HL-60/S4 treated with retinoic acid at 250 ng/mL for 4 days and 3 days (cell line): ENCODE results near the gene PC.

Experiments used
- in situ Hi-C: fragments of 300-500 bp; cut with MboI; formaldehyde crosslinking; loops from 2 replicates; pipeline ENCODE4 v1.7.0; 2022; ENCODE audit warnings: low sequenced_read_pairs

PC gene

DNA sequence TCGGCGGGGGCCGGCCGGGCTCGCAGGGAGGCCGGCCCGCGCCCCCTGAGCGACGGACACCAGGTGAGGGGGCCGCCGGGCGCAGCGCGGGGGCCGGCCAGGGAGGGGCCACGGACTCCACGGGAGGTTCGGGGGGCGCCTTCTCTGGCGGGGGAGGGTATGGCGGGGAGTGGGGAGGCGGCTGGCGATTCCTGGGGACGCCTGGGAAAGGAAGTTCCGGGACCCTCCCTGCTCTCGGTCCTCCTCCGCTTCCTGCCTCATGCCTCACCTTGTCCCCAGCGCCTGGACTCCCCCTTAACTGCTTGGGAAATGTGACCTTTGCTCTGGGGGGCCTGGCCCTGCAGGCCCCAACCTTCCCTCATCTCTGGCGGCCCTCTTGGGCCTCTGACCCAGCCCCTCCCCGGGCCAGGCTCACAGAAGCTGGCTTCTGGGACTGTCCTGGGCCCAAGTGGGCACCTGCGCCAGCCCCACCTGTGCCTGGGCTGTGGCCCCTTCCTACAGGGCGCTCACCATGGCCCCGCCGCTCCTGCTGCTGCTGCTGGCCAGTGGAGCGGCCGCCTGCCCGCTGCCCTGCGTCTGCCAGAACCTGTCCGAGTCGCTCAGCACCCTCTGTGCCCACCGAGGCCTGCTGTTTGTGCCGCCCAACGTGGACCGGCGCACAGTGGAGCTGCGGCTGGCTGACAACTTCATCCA lies 100.8 kb downstream of the PC start:
- in situ Hi-C loops, result no loop called here

- in situ Hi-C loops, result no loop called here
Observed at GRCh38 chr11:66856496-66857233, 101.5 kb downstream of the PC start, which contains the start of gene LRFN4. Gene LRFN4, plus strand, starts transcription at chr11:66857064. Its CDS starts 681 bp downstream, at chr11:66857745.

DNA sequence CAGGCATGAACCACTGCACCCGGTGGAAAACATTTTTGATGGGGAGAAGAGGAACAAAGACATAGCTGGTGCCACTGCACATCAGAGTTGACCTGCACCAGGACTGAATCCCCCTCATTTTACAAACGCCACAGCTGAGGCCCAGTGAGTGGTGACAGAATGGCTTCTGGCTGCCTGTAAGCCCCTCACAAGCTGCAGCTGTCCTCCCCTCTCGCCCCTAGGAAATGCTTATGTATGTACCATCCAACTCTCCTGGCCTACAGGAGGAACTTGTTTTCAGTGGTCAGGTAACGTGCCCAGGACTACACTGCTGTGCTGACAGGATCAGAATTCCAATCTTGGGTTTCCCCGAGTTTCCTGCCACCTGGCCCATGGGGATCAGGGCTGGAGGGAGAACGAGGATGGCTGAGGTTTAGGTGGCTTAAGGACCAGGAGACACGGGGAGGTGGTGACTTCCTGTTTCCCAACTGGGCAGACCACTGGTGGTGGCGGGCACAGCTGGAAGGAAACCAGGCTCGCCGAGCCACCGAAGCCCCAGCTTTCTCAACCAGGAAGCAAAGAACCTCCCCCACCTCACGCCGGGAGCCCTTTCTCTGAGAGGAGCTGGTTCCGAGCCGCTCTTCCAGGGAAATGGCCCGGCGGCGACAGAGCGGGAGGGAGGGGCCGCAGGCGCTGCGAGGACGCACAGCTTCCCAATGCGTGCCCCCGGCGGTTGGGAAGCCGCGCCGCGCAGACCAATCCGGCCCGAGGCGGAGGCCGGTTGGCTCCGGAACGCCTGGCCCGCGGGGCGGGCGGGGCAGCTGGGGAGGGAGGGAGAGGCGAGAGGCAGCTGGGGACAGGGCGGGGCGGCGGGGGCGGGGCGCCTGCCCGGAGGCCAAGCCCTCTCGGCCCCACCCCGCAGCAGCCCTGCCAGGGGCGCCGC lies 102.3 kb downstream of the PC start:
- in situ Hi-C loops, result no loop called here

- in situ Hi-C loops, result no loop called here
Observed at GRCh38 chr11:66854729-66855211, 103.4 kb downstream of the PC start.

GRCh38 chr11:66854231-66854661 lies 103.9 kb downstream of the PC start:
- in situ Hi-C loops, result no loop called here

GRCh38 chr11:66853242-66854229 lies 104.6 kb downstream of the PC start:
- in situ Hi-C loops, result no loop called here

DNA sequence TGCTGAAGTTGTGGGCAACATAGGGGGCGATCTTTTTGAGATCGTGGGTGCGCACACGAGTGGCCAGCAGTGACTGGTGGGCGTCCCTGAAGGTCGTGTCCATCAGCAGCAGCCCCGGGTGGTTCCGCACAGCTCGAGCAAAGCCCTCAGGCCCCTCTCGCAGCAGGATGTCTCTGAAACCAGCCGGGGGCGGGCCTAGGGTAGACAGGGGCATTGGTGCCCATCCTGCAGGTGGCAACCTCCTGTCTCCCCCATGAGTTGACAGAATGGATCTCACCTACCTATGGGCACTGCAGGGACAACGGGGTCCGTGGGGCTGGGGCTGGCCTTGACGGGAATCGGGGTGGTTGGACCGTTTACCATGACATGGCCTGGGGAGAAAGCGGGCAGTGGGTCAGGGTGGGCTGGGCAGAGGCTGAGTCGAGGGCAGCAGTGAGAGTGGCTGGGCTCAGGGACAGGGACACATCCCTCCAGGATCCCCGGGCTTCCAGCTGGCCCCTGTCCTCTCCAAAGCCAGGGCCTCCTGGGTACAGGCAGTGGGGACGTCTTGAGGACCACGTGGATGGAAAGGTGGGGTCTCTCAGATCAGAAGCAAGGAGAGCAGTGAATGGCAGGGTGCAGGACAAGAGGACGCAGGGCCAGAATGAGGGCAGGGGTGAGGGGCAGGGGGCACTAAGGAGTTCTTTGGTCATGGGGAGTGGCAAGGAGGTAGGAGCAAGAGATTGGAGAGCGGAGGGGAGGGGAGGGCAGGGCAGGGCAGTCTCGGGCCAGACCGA lies 105.5 kb downstream of the PC start:
- in situ Hi-C loops, result no loop called here

DNA sequence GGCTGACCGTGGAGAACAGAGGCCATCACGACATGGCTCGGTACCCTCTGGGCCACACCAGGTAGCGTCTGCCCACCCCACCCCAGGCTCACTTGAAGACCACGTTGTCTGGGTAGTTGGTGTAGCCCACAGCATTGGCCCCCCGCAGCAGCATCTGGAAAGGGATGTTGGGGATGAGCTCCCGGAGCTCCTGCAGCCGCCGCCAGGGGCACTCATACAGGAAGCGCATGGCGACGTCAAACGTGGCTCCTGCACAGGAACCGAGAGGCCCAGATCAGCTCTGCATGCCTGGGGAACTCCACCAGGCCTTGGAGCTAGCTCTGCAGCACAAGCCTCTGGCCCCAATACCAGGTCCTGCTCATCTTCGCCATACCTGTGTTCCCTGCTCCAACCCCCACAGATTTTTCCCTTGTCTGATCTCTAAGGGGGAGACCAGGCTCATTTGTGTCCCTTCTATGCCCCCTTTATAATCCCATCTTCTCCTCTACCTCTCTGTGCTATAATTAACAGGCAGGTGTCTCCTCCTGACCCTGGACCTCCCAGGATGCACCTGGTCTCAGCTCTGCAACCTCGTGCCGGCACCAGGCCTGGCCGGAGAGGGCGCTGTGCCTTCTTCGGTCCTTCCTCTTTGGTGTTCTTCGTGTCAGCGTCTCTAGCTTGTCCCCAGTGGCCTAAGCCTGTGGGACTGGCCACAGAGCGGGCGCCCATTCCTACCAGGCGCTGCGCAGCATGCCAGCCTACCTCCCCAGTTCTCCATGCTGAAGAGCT lies 106.3 kb downstream of the PC start:
- in situ Hi-C loops, result no loop called here

DNA sequence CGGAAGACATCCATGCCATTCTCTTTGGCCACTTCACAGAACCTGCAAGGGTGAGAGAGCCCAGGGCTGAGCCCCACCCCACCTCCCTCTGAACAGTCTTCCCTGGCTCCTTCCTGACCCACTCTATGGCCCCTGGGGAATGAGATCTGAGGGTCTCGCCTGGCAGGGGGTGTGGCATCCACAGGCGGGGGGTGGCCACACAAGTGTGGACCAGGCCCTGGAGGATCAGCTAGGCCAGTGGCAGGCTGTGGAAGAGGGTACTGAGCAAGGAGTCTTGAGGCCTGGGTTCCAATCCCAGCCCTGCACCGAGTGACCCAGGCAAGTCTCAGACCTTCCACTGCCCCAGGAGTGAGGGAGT lies 107.0 kb downstream of the PC start:
- in situ Hi-C loops, result no loop called here

DNA sequence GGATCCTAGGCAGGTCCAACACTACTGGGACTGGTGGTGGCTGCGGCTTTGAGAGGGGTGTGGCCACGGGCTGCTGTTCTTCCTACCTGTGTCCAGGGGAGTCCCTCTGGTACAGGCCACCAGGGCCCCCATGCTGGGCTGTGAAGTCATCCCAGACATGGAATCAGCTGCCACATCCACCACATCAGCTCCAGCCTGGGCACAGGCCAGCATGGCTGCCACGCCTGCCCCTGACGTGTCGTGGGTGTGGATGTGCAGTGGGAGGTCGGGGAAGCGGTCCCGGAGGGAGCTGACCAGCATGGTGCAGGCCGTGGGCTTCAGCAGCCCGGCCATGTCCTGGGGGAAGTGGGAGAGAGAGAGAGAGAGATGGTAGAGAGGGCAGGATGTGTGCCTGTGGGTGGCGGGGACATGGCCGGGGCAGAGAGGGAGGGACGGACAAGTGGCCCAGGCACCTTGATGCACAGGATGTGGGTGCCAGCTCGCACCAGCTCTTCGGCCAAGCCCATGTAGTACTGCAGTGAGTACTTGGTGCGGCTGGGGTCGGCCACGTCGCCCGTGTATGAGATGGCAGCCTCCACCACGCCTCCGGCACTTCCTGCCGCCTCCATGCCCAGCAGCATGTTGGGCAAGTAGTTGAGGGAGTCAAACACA lies 107.5 kb downstream of the PC start:
- in situ Hi-C loops, result no loop called here

DNA sequence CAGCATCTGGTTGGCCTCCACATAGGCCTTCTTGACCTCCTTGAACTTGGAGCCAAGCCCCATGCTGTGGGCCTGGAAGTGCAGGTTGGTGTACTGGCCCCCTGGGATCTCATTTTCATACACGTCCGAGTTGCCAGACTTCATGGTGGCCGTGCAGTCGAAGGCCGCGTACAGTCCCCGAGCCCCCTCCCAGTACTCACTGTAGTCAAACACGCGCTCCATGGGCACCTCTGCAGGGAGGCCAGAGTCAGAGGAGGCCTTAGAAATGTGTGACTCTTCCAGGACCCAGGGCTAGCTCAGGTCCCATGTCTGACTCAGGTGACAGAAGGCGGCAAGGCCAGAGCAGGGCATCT lies 108.0 kb downstream of the PC start:
- in situ Hi-C loops, result no loop called here

DNA sequence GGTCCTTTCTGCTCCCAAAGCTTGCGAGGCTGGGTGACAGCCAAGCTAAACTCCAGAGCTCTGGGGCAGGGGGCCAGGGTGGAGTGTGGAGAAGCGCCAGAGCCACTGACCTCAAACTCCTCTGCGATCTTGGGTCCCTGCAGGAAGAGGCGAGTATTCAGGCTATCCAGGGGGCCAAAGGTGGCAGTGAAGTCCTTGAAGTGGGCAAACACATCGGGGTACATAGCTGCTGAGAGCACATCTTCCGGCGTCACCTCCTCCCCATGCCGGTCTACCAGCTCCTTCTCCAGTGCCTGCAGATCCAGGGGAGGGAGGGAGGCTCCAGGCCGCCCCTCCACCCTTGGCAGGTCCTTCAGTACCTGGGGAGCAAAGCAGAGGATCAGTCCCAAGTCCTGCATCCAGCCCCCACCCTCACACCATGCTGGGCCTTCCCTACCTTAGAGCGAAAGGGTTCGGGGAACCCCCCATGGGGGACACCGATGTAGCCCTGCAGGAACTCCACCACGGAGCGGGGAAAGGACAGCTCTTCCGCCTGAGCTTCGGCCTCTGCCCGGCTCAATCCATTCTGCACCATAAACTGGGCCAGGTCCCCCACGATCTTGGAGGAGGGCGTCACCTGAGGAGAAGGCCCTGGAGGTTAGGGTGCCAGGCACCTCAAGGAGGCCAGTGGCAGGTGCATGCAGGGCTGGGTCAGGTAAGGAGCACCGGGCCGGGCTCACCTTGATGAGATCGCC lies 108.5 kb downstream of the PC start:
- in situ Hi-C loops, result loop anchor here (25.0 kb wide), 2 partner anchors 162 to 437 kb away; partner anchors contain the start of genes NPAS4 and RBM4B

DNA sequence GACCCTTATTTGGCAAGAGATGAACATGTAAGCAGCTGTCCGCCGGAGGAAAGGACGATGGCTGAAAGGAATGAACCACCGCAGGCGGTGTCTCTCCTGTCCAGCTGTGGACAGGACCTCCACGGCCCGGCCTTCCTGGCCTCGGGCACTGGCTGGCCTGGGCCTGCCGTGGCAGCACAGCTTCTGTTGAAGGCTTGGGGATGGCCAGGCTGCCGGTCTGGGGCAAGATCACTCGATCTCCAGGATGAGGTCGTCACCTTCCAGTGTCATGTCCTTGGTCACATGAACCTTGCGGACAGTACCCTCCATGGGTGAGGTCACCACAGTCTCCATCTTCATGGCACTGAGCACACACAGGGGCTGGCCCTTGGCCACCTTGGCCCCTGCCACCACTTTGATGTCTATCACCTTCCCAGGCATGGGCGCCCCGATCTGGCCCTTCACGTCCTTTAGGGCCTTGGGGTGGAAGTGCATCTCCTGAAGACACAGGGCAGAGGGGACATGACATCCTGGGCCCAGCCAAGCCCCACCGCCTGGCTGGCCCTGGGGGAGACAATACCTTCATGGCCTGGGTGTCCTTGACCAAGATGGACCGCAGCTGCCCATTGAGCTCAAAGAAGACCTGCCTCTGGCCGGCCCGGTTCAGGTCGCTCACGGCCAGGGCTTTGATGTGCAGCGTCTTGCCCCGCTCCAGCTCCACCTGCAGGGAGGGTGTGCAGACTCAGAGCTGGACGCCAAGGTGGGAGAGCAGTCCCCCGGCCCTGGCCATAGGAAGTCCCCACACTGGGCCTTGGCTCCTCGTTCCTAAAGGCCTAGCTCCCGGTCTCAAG lies 109.3 kb downstream of the PC start:
- in situ Hi-C loops, result loop anchor here (25.0 kb wide), 2 partner anchors 162 to 437 kb away; partner anchors contain the start of genes NPAS4 and RBM4B

DNA sequence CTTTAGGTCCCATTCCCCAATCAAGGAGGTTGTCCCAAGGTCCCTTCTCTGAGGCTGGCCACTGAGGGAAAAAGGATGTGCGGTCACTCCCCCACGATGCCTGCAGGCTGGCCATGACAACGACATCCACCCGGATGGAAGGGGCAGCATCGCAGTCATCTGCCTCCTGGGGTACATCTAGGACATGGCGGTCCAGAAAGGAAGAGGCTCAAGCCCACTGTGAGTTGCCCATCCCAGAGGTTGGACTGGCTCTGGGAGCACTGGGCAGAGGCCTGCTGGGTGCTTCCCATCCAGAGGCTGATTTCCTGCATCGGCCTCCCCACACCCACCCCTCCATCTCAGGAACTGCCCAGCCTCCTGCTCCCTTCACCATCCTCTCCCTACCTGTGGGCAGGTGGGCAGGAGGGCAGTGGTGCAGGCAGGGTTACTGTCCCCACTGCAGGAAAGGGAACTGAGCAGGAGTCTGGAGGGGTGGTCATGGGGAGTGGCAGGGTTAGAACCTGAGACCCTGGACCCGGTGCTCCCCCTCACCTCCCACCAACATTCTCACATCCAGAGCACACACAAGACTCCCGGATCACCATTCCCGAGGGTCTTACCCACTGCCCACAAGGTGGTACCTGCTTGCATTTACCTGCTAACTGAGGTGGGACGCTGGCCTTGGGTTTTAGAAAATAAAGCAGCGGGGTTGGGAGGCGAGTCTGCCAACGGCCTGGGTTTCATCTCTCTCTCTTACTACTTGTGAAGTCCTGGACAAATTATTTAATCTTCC lies 110.5 kb downstream of the PC start:
- in situ Hi-C loops, result loop anchor here (25.0 kb wide), 2 partner anchors 160 to 435 kb away; partner anchors contain the start of genes NPAS4 and RBM4B

GRCh38 chr11:66846671-66847091 lies 111.5 kb downstream of the PC start:
- in situ Hi-C loops, result loop anchor here (25.0 kb wide), 2 partner anchors 159 to 434 kb away; partner anchors contain the start of genes NPAS4 and RBM4B
